K562 (cell line): ENCODE measurements around the gene RPH3AL. TPM values are rescaled to one million over a fixed set of nuclear protein-coding genes. Genes with fewer than 3 reads are reported as not detected.

Experiments used
- CEBPB ChIP-seq: fragments of 450-650 bp; IDR thresholded peaks from 2 replicates; pipeline ENCODE4 v1.6.1; 2016; ENCODE audit warnings: missing genetic modification characterization, missing compliant biosample characterization
- CEBPG ChIP-seq, 3 experiments: fragments of 200-800 bp in 1 of 3; sonication (Bioruptor generic) in 1 of 3; sonication (generic) in 1 of 3; formaldehyde crosslinking in 1 of 3; IDR thresholded peaks in 2 of 3; conservative IDR thresholded peaks in 1 of 3; 2 replicates each; pipeline versions ENCODE4 v1.6.1 to v1.8.0; 2016 to 2022; ENCODE audit warnings: missing compliant biosample characterization in 2 of 3, missing genetic modification characterization in 2 of 3, mild to moderate bottlenecking in 1 of 3, missing genetic modification reagents in 1 of 3
- ILK ChIP-seq: fragments of 450-650 bp; IDR thresholded peaks from 2 replicates; pipeline ENCODE4 v1.6.1; 2016; ENCODE audit warnings: missing genetic modification characterization, low read depth, mild to moderate bottlenecking, missing compliant biosample characterization, moderate library complexity, borderline replicate concordance
- JUND ChIP-seq, 2 experiments: IDR thresholded peaks; 2 replicates in 1 of 2; 3 replicates in 1 of 2; pipeline ENCODE4 v1.6.1; 2011; ENCODE audit warnings: borderline replicate concordance in 2 of 2, low read depth in 2 of 2, low read length in 2 of 2, improper control_type of control experiment in 1 of 2, missing biosample characterization in 1 of 2, missing genetic modification characterization in 1 of 2, missing genetic modification reagents in 1 of 2
- RBM17 ChIP-seq: fragments of 200-400 bp; formaldehyde crosslinking; IDR thresholded peaks from 2 replicates; pipeline ENCODE4 v1.6.1; 2017; ENCODE audit warnings: low read depth, mild to moderate bottlenecking, low read length, borderline replicate concordance
- SMAD4 ChIP-seq: fragments of 250-450 bp; sonication (Bioruptor Pico); conservative IDR thresholded peaks from 2 replicates; pipeline ENCODE4 v1.8.0; 2021; ENCODE audit warnings: inconsistent platforms, mild to moderate bottlenecking, moderate library complexity
- TEAD1 ChIP-seq, 2 experiments: fragments of 450-650 bp in 1 of 2; sonication (generic) in 1 of 2; formaldehyde crosslinking; IDR thresholded peaks; 2 replicates each; pipeline versions ENCODE4 v1.4.0 to v1.8.0; 2020 to 2022; ENCODE audit warnings: mild to moderate bottlenecking in 2 of 2, missing genetic modification reagents in 1 of 2
- ZNF146 ChIP-seq: IDR thresholded peaks from one replicate; pipeline ENCODE4 v1.6.1; 2018; ENCODE audit warnings: missing compliant biosample characterization; ENCODE audit not compliant: unreplicated experiment
- ZNF561 ChIP-seq: fragments of 450-650 bp; formaldehyde crosslinking; conservative IDR thresholded peaks from 2 replicates; pipeline ENCODE4 v1.4.0; 2020; ENCODE audit warnings: mild to moderate bottlenecking, moderate library complexity
- ZNF77 ChIP-seq: fragments of 250-450 bp; sonication (Bioruptor Pico); IDR thresholded peaks from 2 replicates; pipeline ENCODE4 v1.5.0; 2020
- ZZZ3 ChIP-seq: fragments of 450-650 bp; IDR thresholded peaks from 2 replicates; pipeline ENCODE4 v1.6.1; 2016; ENCODE audit warnings: antibody characterized with exemption, mild to moderate bottlenecking, moderate library complexity
- polyA plus RNA-seq, 8 experiments: library from polyadenylated mRNA; depleted of rRNA in 4 of 8; stranded (reverse) in 5 of 8; unstranded in 3 of 8; fragments of >200 nt; fragmentation: Nextera tagmentation in 2 of 8; fragmentation: Illumina TruSeq in 1 of 8; extraction: Ambion mirVana in 2 of 8; extraction: Trizol in 1 of 8; gene quantifications; 2 replicates each; pipeline versions ENCODE4 v1.2.1 to v1.2.3, GENCODE V29; 2011 to 2014; ENCODE audit warnings: inconsistent platforms in 1 of 8, missing spikeins in 1 of 8
- total RNA-seq, 7 experiments: library from RNA; depleted of rRNA in 6 of 7; stranded (reverse); fragments of >200 nt in 6 of 7; fragmentation: Illumina TruSeq in 2 of 7; extraction: Trizol in 2 of 7; gene quantifications; 2 replicates each; pipeline versions ENCODE4 v1.2.1 to v1.2.3, GENCODE V29; 2011 to 2021; ENCODE audit warnings: low replicate concordance in 1 of 7
- TF ChIP-seq, protein P1 (sequence below): sonication (generic); formaldehyde crosslinking; IDR thresholded peaks from 2 replicates; pipeline ENCODE4 v1.8.0; 2022; ENCODE audit warnings: mild to moderate bottlenecking, missing genetic modification reagents

The RPH3AL gene
- total and polyA plus RNA-seq, 9 of the 15 experiments (the other 6 are each of a cell fraction or from before 2014, with no cell fraction given) = 0.18 to 1.7 (median 0.39) TPM

DNA sequence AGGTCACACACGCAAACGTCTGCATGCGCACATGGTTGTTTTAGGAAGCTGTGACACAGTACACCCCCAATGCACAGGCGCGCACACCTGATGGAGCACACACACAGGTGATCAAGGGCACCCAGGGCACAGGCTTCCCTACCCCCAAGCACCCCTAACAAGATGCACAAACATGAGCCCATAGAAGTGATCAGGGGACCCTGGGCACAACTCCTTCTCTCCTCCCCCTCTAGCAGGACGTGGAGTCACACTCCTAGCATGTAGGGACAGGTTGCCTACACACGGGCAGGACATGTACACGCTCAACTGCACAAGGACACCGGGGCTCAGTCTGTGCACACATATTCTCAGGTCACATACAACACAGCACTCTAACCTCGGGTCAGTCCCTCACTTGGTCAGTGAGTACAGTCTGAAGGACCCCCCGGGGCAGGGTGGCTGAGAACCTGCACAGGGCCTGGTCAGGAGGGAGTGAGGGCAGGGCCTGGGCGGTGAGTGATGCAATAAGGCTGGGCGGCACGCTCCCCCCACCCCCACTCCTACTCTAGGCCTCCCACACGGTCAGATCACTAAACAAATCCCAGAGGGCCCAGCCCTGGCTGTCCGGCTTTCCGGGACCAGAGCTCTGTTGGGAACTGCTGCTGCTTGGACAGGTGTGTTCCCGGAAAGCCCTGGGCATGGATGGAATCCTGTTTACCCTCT, 170.4 kb downstream of the RPH3AL start (continued):
- TF ChIP-seq JUND (IDR thresholded peaks at IDR 0.05; ENCODE audit: borderline replicate concordance, low read depth, low read length) (0 out of 2 replicates have a peak, but pooled peaks have one; percentile 9), JUND (tag; IDR thresholded peaks at IDR 0.05; ENCODE audit: borderline replicate concordance, low read depth, low read length) (no peak), CEBPG (CRISPR knock-in tag; IDR thresholded peaks at IDR 0.05) (peak; percentile 44; the same call in 1 of the 2 replicates), CEBPG (tag; conservative IDR thresholded peaks at IDR 0.05 in 1 of 2, IDR thresholded peaks at IDR 0.05 in 1 of 2) (peak; percentile 41 to 43; a peak in 1 of 4 replicates), ILK (tag) (no peak), ZZZ3 (no peak), RBM17 (no peak), TEAD1 (CRISPR knock-in tag; IDR thresholded peaks at IDR 0.05) (no peak), ZNF561 (CRISPR knock-in tag) (no peak), ZNF77 (CRISPR knock-in tag) (no peak), CEBPB (tag) (peak; percentile 36; the same call in 1 of the 2 replicates), ZNF146 (CRISPR knock-in tag) (no peak), SMAD4 (CRISPR knock-in tag) (no peak)
- TF ChIP-seq, protein P1, sequence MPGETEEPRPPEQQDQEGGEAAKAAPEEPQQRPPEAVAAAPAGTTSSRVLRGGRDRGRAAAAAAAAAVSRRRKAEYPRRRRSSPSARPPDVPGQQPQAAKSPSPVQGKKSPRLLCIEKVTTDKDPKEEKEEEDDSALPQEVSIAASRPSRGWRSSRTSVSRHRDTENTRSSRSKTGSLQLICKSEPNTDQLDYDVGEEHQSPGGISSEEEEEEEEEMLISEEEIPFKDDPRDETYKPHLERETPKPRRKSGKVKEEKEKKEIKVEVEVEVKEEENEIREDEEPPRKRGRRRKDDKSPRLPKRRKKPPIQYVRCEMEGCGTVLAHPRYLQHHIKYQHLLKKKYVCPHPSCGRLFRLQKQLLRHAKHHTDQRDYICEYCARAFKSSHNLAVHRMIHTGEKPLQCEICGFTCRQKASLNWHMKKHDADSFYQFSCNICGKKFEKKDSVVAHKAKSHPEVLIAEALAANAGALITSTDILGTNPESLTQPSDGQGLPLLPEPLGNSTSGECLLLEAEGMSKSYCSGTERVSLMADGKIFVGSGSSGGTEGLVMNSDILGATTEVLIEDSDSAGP (CRISPR knock-in tag) = no peak
